BJ (cell line): Measurements from ENCODE around the gene HMMR. TPM values are rescaled to one million over a fixed set of nuclear protein-coding genes. Genes with fewer than 3 reads are reported as not detected.

Source experiments
- CTCF ChIA-PET: fragments of 350-600 bp; formaldehyde crosslinking; extraction: SDS; loops from one replicate; lab custom pipeline; 2021; ENCODE audit warnings: antibody characterized with exemption, inconsistent platforms; lab: Yijun Ruan, JAX
- POLR2A ChIA-PET: fragments of 300-600 bp; sonication (Branson Sonifier 250); formaldehyde crosslinking; extraction: SDS; loops from one replicate; lab custom pipeline; 2021; ENCODE audit warnings: antibody characterized with exemption; lab: Charles Lee
- DNase-seq: peaks from one replicate; pipeline ENCODE4 v3.0.0-alpha.2; 2011; ENCODE audit warnings: low read depth
- H3K27me3 ChIP-seq: 2 replicates; pipeline ENCODE4 v1.6.0; 2011; ENCODE audit warnings: low read length; ENCODE audit not compliant: control insufficient read depth, insufficient read depth
- H3K36me3 ChIP-seq: 2 replicates; pipeline ENCODE4 v1.5.1; 2011; ENCODE audit warnings: low read length; ENCODE audit not compliant: control insufficient read depth, insufficient read depth
- H3K4me3 ChIP-seq: 2 replicates; pipeline ENCODE4 v1.5.1; 2011; ENCODE audit warnings: low read depth, mild to moderate bottlenecking, control low read depth, low read length
- polyA plus RNA-seq: library from polyadenylated mRNA; depleted of rRNA; stranded (reverse); fragments of >200 nt; gene quantifications from 2 replicates; pipeline ENCODE4 v1.2.3, GENCODE V29; 2011
- TF ChIP-seq, protein P1 (sequence below): IDR thresholded peaks from 2 replicates; pipeline ENCODE4 v1.5.1; 2011; ENCODE audit warnings: low read depth, mild to moderate bottlenecking, control low read depth, inconsistent platforms, low read length, moderate library complexity; ENCODE audit not compliant: insufficient read depth

The HMMR gene
- polyA plus RNA-seq, 1 experiment = 5.4 TPM

DNA sequence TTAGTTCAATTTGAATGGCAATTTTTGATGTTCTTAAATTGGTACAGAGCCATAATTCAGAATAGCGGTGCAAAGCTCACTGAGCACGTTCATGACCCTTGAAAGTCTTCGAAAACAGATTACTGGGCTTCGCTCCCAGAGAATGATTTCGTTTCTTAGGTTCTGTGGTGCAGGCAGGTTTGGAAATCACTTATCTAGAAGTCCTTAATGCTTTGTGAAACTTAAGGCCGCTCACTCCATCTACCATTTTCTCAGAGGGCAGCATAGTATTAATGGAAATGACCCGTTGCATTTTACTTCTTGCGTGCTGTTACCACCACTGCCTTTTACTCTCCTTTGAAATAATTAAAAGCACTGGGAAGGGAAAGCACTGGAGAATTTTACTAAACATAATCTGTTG, 42.1 kb downstream of the HMMR start:
- TF ChIP-seq, protein P1, sequence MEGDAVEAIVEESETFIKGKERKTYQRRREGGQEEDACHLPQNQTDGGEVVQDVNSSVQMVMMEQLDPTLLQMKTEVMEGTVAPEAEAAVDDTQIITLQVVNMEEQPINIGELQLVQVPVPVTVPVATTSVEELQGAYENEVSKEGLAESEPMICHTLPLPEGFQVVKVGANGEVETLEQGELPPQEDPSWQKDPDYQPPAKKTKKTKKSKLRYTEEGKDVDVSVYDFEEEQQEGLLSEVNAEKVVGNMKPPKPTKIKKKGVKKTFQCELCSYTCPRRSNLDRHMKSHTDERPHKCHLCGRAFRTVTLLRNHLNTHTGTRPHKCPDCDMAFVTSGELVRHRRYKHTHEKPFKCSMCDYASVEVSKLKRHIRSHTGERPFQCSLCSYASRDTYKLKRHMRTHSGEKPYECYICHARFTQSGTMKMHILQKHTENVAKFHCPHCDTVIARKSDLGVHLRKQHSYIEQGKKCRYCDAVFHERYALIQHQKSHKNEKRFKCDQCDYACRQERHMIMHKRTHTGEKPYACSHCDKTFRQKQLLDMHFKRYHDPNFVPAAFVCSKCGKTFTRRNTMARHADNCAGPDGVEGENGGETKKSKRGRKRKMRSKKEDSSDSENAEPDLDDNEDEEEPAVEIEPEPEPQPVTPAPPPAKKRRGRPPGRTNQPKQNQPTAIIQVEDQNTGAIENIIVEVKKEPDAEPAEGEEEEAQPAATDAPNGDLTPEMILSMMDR = no peak
- ChIA-PET POLR2A (no interaction called here), CTCF (interaction anchor here (0.6 to 1.7 kb wide), 6 partner anchors 12 to 77 kb away, joined by 3 to 8 read pairs (median 5); no protein-coding TSS in a partner anchor)
- no peak for DNase-seq
- Histone ChIP-seq H3K27me3 (no peaks in the 10 kb centered on the region), H3K4me3 (peak overlapping the region; percentile 71), H3K36me3 (no peaks in the 10 kb centered on the region)

DNA sequence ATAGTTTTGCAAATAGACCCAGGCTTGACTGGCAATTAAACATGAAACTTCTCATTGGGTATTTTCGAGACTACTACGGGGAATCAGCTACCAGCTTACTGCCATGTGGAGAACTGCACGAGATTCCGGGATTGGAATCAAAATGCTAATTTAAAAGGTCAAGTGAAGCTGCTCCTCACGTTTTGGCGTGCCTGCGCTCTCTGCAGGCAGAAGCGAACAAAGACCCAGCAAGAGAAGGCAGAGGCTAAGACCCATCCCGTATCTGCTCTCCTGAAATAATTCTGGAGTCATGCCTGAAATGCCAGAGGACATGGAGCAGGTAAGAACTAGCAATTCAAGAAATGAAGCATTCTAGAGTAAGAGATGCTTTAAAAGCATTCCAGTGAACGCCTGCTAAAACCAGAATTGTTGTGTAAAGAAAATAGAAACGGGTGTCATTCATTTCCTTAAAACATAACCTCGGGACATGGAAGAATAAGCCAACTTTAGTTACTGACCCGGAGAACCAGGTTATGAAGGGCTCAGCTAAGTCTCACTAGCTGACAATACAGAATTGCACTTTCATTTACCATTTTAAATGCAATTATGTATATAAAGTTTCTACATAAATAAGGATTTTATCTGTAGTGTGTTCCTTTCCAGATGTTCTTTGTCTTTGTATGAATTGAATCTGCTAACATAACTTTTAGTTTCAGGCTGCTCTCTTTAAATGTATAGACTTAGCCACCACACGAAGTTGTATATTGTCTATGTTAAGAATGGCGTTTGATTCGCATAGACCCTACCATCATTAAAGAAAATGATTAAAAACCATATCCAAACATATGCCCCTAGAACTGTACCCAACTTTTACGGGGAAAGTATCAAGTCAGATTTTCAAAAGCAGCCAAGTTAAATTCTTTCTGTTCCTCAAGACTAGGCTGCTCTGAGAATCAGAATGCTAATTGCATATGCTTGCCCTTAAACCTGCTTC, 43.0 kb downstream of the HMMR start:
- ChIA-PET POLR2A (no interaction called here), CTCF (interaction anchor here (0.6 to 1.7 kb wide), 7 partner anchors 13 to 76 kb away, joined by 3 to 8 read pairs (median 5); no protein-coding TSS in a partner anchor)
- Histone ChIP-seq H3K4me3 (peak overlapping the region; percentile 71), H3K36me3 (no peaks in the 10 kb centered on the region), H3K27me3 (no peaks in the 10 kb centered on the region)
- TF ChIP-seq, protein P1 = peak; percentile 60
- peak; percentile 54 for DNase-seq

DNA sequence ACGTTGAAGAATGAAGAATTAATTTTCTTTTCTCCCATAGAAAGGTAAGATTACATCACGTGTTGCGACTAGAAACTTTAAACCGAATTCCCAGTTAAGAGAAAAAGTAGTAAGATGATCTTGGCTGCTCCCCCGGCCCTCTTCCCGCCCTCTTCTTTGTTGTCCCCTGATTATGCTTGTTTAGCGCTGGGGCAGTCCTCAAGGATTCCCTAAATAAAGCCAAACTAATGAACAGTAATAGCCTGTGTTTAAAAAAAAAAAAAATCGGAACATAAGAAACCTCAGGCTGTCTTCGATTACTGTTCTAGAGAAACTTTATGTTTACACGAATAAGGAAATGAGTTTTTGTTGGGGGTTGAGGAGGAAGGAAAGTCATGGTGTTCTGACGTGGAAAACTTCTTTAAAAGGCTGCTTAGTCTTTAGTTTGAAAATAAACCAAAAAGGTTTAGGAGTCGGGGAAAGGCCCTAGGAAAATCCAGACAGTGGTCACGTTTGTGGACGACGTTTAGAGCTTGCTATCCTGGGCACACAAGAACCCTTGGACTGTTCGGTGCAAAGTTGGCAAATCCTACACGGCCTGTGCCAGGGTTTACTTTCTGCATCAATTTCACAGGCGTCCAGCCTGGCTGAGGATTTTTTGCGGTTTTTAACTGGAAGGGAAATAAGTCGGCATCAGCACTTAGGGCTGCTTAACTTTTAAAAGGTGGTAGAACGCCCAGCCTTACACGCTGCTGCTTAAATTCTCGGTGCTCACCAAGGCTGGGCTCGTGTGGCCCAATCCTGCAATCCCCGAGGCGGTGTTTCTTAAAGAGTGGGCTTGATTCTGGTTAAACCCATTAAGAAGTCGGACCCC, 43.9 kb downstream of the HMMR start:
- Histone ChIP-seq H3K36me3 (no peaks in the 10 kb centered on the region), H3K4me3 (peak overlapping the region; percentile 71), H3K27me3 (no peaks in the 10 kb centered on the region)
- ChIA-PET CTCF (interaction anchor here (1.1 to 1.9 kb wide), 4 partner anchors 15 to 31 kb away, joined by 3 to 6 read pairs (median 4); no protein-coding TSS in a partner anchor), POLR2A (no interaction called here)
- TF ChIP-seq, protein P1 = no peak
- no peak for DNase-seq

DNA sequence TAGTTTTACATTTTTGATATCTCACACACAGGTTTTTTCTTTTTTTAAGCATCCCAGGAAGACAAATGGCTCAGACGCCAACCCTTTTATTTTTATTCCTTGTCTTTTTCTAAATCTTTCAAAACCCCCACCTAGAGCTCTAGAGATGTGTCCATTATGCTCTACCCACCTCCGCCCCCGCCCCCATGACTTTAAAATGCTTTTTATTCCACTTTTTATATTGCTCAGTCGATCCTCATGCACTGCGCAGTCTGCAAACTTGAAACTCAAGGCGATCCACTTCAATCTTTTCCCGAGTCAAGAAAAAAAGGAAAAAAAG, 44.6 kb downstream of the HMMR start:
- DNase-seq = no peak
- peak overlapping the region; percentile 71 for H3K4me3 ChIP-seq
- H3K36me3 ChIP-seq = no peaks in the 10 kb centered on the region
- ChIA-PET POLR2A (no interaction called here), CTCF (interaction anchor here (1.0 to 1.9 kb wide), 4 partner anchors 16 to 31 kb away, joined by 3 to 6 read pairs (median 4); no protein-coding TSS in a partner anchor)
- TF ChIP-seq, protein P1 = no peak
- no peaks in the 10 kb centered on the region for H3K27me3 ChIP-seq
